PC-9 (cell line): ENCODE measurements around the gene ZNF341. TPM values are rescaled to one million over a fixed set of nuclear protein-coding genes. Genes with fewer than 3 reads are reported as not detected.

Source experiments
- BruUV-seq: library from RNA; stranded (reverse); fragments of 400-500 nt; replicated peaks from 2 replicates; lab custom pipeline; 2021; lab: Mats Ljungman, UMichigan
- CTCF ChIA-PET: fragments of 300-600 bp; sonication (Branson Sonifier 250); formaldehyde crosslinking; loops from one replicate; lab custom pipeline; 2022; ENCODE audit warnings: antibody characterized with exemption; lab: Charles Lee
- POLR2A ChIA-PET: fragments of 300-600 bp; sonication (Branson Sonifier 250); formaldehyde crosslinking; loops from one replicate; lab custom pipeline; 2022; ENCODE audit warnings: antibody characterized with exemption; ENCODE audit not compliant: unreplicated experiment; lab: Charles Lee
- DNase-seq, 2 experiments: peaks; one replicate each; pipeline versions ENCODE4 v3.0.0 to v3.0.0-alpha.2; 2015 to 2022; ENCODE audit warnings: mixed read lengths in 1 of 2
- H2AFZ ChIP-seq: fragments of 200-600 bp; sonication (generic); 2 replicates; pipeline ENCODE4 v1.8.1; 2017; ENCODE audit warnings: antibody characterized with exemption
- H3F3A ChIP-seq: fragments of 200-600 bp; sonication (generic); 2 replicates; pipeline ENCODE4 v1.8.1; 2017; ENCODE audit warnings: antibody characterized with exemption, mild to moderate bottlenecking, low read depth; ENCODE audit not compliant: insufficient read depth
- H3K27ac ChIP-seq: fragments of 200-600 bp; sonication (generic); 2 replicates; pipeline ENCODE4 v1.6.1; 2016; ENCODE audit warnings: mixed run types
- H3K27me3 ChIP-seq: fragments of 200-600 bp; sonication (generic); 2 replicates; pipeline ENCODE4 v1.6.1; 2016; ENCODE audit warnings: low read depth, mixed run types; ENCODE audit not compliant: insufficient read depth
- H3K36me3 ChIP-seq: fragments of 200-600 bp; sonication (generic); 2 replicates; pipeline ENCODE4 v1.6.1; 2016; ENCODE audit warnings: low read depth, mixed run types
- H3K4me1 ChIP-seq: fragments of 200-600 bp; sonication (generic); replicated peaks from 2 replicates; pipeline ENCODE4 v1.6.1; 2016; ENCODE audit warnings: mixed run types; ENCODE audit not compliant: insufficient read depth
- H3K4me2 ChIP-seq: fragments of 200-600 bp; sonication (generic); 2 replicates; pipeline ENCODE4 v1.6.1; 2017; ENCODE audit warnings: mixed run types
- H3K4me3 ChIP-seq: fragments of 200-600 bp; sonication (generic); 2 replicates; pipeline ENCODE4 v1.6.1; 2016; ENCODE audit warnings: mixed run types
- H3K79me2 ChIP-seq: fragments of 200-600 bp; sonication (generic); 2 replicates; pipeline ENCODE4 v1.6.1; 2017; ENCODE audit warnings: low read depth, mixed run types
- H3K9me2 ChIP-seq: fragments of 200-600 bp; sonication (generic); 2 replicates; pipeline ENCODE4 v1.8.1; 2017; ENCODE audit warnings: mild to moderate bottlenecking; ENCODE audit not compliant: insufficient read depth
- H3K9me3 ChIP-seq: fragments of 200-600 bp; sonication (generic); 2 replicates; pipeline ENCODE4 v1.8.1; 2016; ENCODE audit warnings: low read depth; ENCODE audit not compliant: insufficient read depth
- H4K20me1 ChIP-seq: fragments of 200-600 bp; sonication (generic); 2 replicates; pipeline ENCODE4 v1.8.1; 2017; ENCODE audit not compliant: insufficient read depth
- CTCF ChIP-seq: fragments of 200-600 bp; sonication (generic); conservative IDR thresholded peaks from 2 replicates; pipeline ENCODE4 v1.6.1; 2017; ENCODE audit warnings: mixed run types, antibody characterized with exemption, mild to moderate bottlenecking, moderate library complexity
- EZH2 ChIP-seq: fragments of 200-600 bp; sonication (generic); IDR thresholded peaks from 2 replicates; pipeline ENCODE4 v1.8.0; 2017; ENCODE audit warnings: antibody characterized with exemption, low read depth
- intact Hi-C: fragments of 100-400 bp; cut with micrococcal nuclease; formaldehyde crosslinking; loops from one replicate; pipeline ENCODE4 v1.10.0; 2022; ENCODE audit not compliant: unreplicated experiment
- total RNA-seq: library from RNA; stranded (reverse); gene quantifications from 2 replicates; pipeline ENCODE4 v1.2.3, GENCODE V29; 2021

ZNF341 gene
- total RNA-seq, 1 experiment from 2014 or later, result 5.6 TPM

GRCh38 chr20:33812152-33812849 is 80.5 kb downstream of the ZNF341 start:
- BruUV-seq, result TSS peak; percentile 69
- intact Hi-C loops, result loop anchor here (10.0 kb wide), 1 partner anchor 252 kb away; no protein-coding TSS in a partner anchor
- Histone ChIP-seq H3K79me2 (peaks cover 61% of the 10 kb centered on the region), H3K27me3 (no peaks in the 10 kb centered on the region), H3K4me3 (peak overlapping the region; percentile 84), H3K27ac (peak overlapping the region; percentile 94), H3K36me3 (peaks cover 27% of the 10 kb centered on the region), H3K4me1 (peaks cover 42% of the 10 kb centered on the region), H3K9me3 (no peaks in the 10 kb centered on the region), H3K9me2 (no peaks in the 10 kb centered on the region), H3F3A (peaks cover 22% of the 10 kb centered on the region), H2AFZ (peak overlapping the region; percentile 23; the same call in 1 of the 2 replicates), H3K4me2 (peak overlapping the region; percentile 96), H4K20me1 (peaks cover 43% of the 10 kb centered on the region)
- no peak for TF ChIP-seq CTCF
- TF ChIP-seq EZH2, result no peak
- DNase-seq, result peak; percentile 66 to 84
- CTCF ChIA-PET, result interaction anchor here (0.6 to 0.7 kb wide), 5 partner anchors 21 to 549 kb away, joined by 3 to 8 read pairs (median 4); no protein-coding TSS in a partner anchor
- POLR2A ChIA-PET, result interaction anchor here (0.6 to 0.8 kb wide), 4 partner anchors 20 to 300 kb away, joined by 3 to 21 read pairs (median 4); partner anchors contain the start of genes EIF2S2 and RALY

GRCh38 chr20:33812908-33813462 is 81.2 kb downstream of the ZNF341 start:
- no peak for TF ChIP-seq CTCF
- TF ChIP-seq EZH2, result no peak
- intact Hi-C loops, result loop anchor here (10.0 kb wide), 1 partner anchor 252 kb away; no protein-coding TSS in a partner anchor
- peak overlapping the region; percentile 96 for H3K4me2 ChIP-seq
- CTCF ChIA-PET, result interaction anchor here (0.6 to 0.7 kb wide), 6 partner anchors 21 to 550 kb away, joined by 3 to 8 read pairs (median 4); no protein-coding TSS in a partner anchor
- no peak overlapping the region for H2AFZ ChIP-seq
- peak overlapping the region; percentile 94 for H3K27ac ChIP-seq
- H3K4me1 ChIP-seq, result peaks cover 42% of the 10 kb centered on the region
- peaks cover 68% of the 10 kb centered on the region for H3K79me2 ChIP-seq
- H3F3A ChIP-seq, result peaks cover 22% of the 10 kb centered on the region
- POLR2A ChIA-PET, result interaction anchor here (0.6 kb wide), 2 partner anchors 23 to 181 kb away, joined by 5 to 21 read pairs; partner anchors contain the start of gene RALY
- no peaks in the 10 kb centered on the region for H3K27me3 ChIP-seq
- DNase-seq, result peak; percentile 38 to 50
- peaks cover 27% of the 10 kb centered on the region for H3K36me3 ChIP-seq
- H4K20me1 ChIP-seq, result peaks cover 49% of the 10 kb centered on the region
- BruUV-seq, result no TSS peak
- H3K9me3 ChIP-seq, result no peaks in the 10 kb centered on the region
- H3K9me2 ChIP-seq, result no peaks in the 10 kb centered on the region
- peak overlapping the region; percentile 84 for H3K4me3 ChIP-seq

- CTCF ChIA-PET, result no interaction called here
- no peak overlapping the region for H3K27ac ChIP-seq
- peaks cover 42% of the 10 kb centered on the region for H3K4me1 ChIP-seq
- peaks cover 62% of the 10 kb centered on the region for H4K20me1 ChIP-seq
- H2AFZ ChIP-seq, result no peak overlapping the region
- H3F3A ChIP-seq, result peaks cover 31% of the 10 kb centered on the region
- H3K4me3 ChIP-seq, result peak overlapping the region; percentile 84; the same call in 1 of the 2 replicates
- H3K27me3 ChIP-seq, result no peaks in the 10 kb centered on the region
- POLR2A ChIA-PET, result no interaction called here
- TF ChIP-seq EZH2 (no peak), CTCF (no peak)
- no TSS peak for BruUV-seq
- intact Hi-C loops, result loop anchor here (10.0 kb wide), 1 partner anchor 251 kb away; no protein-coding TSS in a partner anchor
- no peaks in the 10 kb centered on the region for H3K9me3 ChIP-seq
- H3K9me2 ChIP-seq, result no peaks in the 10 kb centered on the region
- H3K36me3 ChIP-seq, result peaks cover 32% of the 10 kb centered on the region
- peak overlapping the region; percentile 96 for H3K4me2 ChIP-seq
- H3K79me2 ChIP-seq, result peaks cover 81% of the 10 kb centered on the region
- no peak for DNase-seq
Measured at GRCh38 chr20:33814238-33814712, 82.5 kb downstream of the ZNF341 start.
